AG04450 (cell line): ENCODE data around the gene ABCG1. TPM values are rescaled to one million over a fixed set of nuclear protein-coding genes. Genes with fewer than 3 reads are reported as not detected.

ENCODE experiments used
- CTCF ChIA-PET: fragments of 300-600, 350-600 bp; formaldehyde crosslinking; extraction: SDS; loops from one replicate; lab custom pipeline; 2022; ENCODE audit warnings: antibody characterized with exemption, inconsistent platforms; lab: Charles Lee
- POLR2A ChIA-PET: fragments of 350-600 bp; formaldehyde crosslinking; extraction: SDS; loops from one replicate; lab custom pipeline; 2021; ENCODE audit warnings: antibody characterized with exemption, inconsistent platforms; lab: Yijun Ruan, JAX
- DNase-seq: peaks from one replicate; pipeline ENCODE4 v3.0.0-alpha.2; 2011; ENCODE audit warnings: low read depth, low spot score
- H3K27ac ChIP-seq: one replicate; pipeline ENCODE4 v1.5.1; 2012; ENCODE audit warnings: low read depth, low read length, control low read depth
- H3K27me3 ChIP-seq: one replicate; pipeline ENCODE4 v1.6.0; 2012; ENCODE audit warnings: low read length; ENCODE audit not compliant: control insufficient read depth, insufficient read depth
- H3K4me3 ChIP-seq: 2 replicates; pipeline ENCODE4 v1.5.1; 2011; ENCODE audit warnings: mild to moderate bottlenecking, low read depth, low read length, control low read depth
- H3K9me3 ChIP-seq: 2 replicates; pipeline ENCODE4 v1.5.1; 2012; ENCODE audit warnings: low read length; ENCODE audit not compliant: control insufficient read depth, insufficient read depth
- polyA plus RNA-seq: library from polyadenylated mRNA; depleted of rRNA; stranded (reverse); fragments of >200 nt; gene quantifications from 2 replicates; pipeline ENCODE4 v1.2.3, GENCODE V29; 2011; rRNA removed
- small RNA-seq: library from RNA; depleted of rRNA; stranded (forward); fragments of <200 nt; gene quantifications from one replicate; pipeline ENCODE3, GENCODE V24; 2012; ENCODE audit warnings: low read depth; ENCODE audit not compliant: insufficient read length
- TF ChIP-seq, protein P1 (sequence below): IDR thresholded peaks from 2 replicates; pipeline ENCODE4 v1.5.1; 2011; ENCODE audit warnings: low read depth, low read length, control low read depth, inconsistent platforms

The ABCG1 gene
- polyA plus RNA-seq, 1 experiment = 0.71 TPM

DNA sequence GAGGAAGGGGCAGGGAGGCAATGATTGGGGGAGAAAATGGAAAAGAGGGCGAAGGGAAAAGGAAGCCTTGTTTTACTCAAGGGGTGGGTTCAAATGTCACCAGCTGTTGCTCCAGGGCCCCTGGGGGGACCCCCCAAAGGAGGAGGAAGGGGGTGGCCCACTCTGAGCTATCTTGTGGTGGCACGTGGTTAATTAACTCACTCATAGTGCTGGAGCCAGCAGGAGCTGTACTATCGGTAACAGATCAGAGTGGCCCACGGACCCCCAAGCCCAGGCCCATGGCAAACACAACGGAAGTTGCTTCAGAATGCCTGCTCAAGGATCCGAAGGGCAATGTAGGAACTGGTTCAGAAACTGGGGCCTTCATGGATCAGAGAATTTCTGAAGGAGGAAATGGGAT lies 124.6 kb downstream of the ABCG1 start:
- TF ChIP-seq, protein P1, sequence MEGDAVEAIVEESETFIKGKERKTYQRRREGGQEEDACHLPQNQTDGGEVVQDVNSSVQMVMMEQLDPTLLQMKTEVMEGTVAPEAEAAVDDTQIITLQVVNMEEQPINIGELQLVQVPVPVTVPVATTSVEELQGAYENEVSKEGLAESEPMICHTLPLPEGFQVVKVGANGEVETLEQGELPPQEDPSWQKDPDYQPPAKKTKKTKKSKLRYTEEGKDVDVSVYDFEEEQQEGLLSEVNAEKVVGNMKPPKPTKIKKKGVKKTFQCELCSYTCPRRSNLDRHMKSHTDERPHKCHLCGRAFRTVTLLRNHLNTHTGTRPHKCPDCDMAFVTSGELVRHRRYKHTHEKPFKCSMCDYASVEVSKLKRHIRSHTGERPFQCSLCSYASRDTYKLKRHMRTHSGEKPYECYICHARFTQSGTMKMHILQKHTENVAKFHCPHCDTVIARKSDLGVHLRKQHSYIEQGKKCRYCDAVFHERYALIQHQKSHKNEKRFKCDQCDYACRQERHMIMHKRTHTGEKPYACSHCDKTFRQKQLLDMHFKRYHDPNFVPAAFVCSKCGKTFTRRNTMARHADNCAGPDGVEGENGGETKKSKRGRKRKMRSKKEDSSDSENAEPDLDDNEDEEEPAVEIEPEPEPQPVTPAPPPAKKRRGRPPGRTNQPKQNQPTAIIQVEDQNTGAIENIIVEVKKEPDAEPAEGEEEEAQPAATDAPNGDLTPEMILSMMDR = no peak
- ChIA-PET CTCF (no interaction called here), POLR2A (no interaction called here)
- Histone ChIP-seq H3K4me3 (no peak overlapping the region), H3K27ac (no peak overlapping the region), H3K9me3 (peaks cover 5% of the 10 kb centered on the region; the same call in 1 of the 2 replicates), H3K27me3 (no peaks in the 10 kb centered on the region)
- no peak for DNase-seq

DNA sequence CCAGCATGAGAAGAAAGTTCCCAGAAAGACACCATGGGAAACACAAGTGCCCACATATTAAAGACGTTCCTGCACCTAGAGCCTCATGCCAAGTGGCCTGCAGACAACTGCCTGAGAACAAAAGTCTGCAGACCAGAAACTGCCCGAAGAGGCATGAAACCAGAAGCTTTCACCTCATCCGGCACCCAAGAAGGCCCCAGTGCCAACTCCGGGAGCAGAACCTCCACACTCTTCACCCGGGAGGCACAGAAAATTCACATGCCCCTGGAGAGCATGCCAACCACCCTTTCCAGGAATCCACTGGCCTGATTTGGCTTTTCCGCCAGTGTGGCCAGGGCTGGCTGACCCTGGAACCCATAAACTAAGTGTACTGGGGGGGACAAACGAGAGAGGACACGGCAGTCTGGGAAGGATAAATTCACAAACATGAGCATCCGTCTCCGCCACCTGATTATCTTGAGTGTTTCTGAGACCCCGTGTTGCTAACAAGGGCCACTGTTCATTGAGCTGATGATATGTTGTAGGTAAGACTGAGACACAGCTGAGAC lies 125.1 kb downstream of the ABCG1 start:
- ChIA-PET CTCF (no interaction called here), POLR2A (no interaction called here)
- TF ChIP-seq, protein P1 = no peak
- Histone ChIP-seq H3K4me3 (no peak overlapping the region), H3K27ac (no peak overlapping the region), H3K27me3 (no peaks in the 10 kb centered on the region), H3K9me3 (peaks cover 5% of the 10 kb centered on the region; the same call in 1 of the 2 replicates)
- no peak for DNase-seq

DNA sequence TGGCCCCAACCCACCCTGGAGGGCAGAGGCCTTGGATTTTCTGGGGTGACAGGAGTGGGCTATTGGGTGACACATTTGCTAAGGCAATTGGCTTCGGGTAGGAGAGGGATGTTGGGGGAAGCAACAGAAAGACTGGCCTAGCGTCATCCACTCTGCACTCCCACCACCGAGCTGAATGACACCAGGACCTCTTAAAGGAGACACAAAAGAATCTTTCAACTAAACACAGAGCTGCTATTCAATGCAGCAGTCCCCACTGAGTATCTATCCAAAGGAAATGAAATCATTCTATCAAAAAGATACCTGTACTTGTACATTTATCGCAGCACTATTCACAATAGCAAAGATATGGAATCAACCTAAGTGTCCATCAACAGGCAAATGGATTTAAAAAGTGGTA lies 125.7 kb downstream of the ABCG1 start:
- no peak for DNase-seq
- ChIA-PET POLR2A (no interaction called here), CTCF (no interaction called here)
- Histone ChIP-seq H3K27ac (no peak overlapping the region), H3K4me3 (no peak overlapping the region), H3K9me3 (peaks cover 5% of the 10 kb centered on the region; the same call in 1 of the 2 replicates), H3K27me3 (no peaks in the 10 kb centered on the region)
- TF ChIP-seq, protein P1 = no peak

DNA sequence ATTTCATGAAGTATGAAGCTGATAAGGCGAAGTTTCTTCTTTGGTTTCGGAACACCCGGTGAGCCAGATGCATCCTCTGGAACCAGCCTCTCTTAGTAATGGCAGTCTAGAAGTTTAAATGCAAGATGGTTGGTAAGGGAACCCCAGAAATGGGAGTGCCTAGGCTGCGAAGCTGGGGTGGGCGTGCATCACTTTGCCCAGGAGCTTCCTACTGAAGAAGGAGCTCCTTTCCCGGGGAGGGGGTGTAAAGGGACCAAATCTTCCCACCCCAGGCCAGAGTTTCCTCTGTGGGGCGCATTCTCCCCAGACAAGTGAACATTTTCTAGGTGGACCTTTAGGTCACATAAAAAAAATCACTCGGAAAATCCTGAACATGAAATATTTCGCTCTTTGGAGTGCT lies 127.5 kb downstream of the ABCG1 start:
- no peak for DNase-seq
- CTCF ChIA-PET = no interaction called here
- Histone ChIP-seq H3K27ac (no peak overlapping the region), H3K27me3 (no peaks in the 10 kb centered on the region), H3K9me3 (peaks cover 5% of the 10 kb centered on the region; the same call in 1 of the 2 replicates), H3K4me3 (no peak overlapping the region)
- POLR2A ChIA-PET = no interaction called here
- TF ChIP-seq, protein P1 = no peak

Small RNA genes lying within 50 kb of the gene (small RNA-seq; reads per million reads assigned to genes)
- gene RNA5SP492 = not detected

Other genes with a start within 250 kb of the ABCG1 start
- 13.4 and 14.0 TPM in 2 replicates for gene ZBTB21, start 208.8 kb upstream of the ABCG1 start, polyA plus RNA-seq
- gene UMODL1, start 147.8 kb upstream of the ABCG1 start, polyA plus RNA-seq = 0.01 and 0.09 TPM in 2 replicates
- not detected in 2 replicates for gene TFF3, start 96.3 kb downstream of the ABCG1 start, polyA plus RNA-seq
- gene TFF2, start 131.9 kb downstream of the ABCG1 start, polyA plus RNA-seq = not detected in 2 replicates
- not detected in 2 replicates for gene TFF1, start 147.4 kb downstream of the ABCG1 start, polyA plus RNA-seq
- not detected in 2 replicates for gene TMPRSS3, start 176.9 kb downstream of the ABCG1 start, polyA plus RNA-seq
- not detected in 2 replicates for gene UBASH3A, start 184.8 kb downstream of the ABCG1 start, polyA plus RNA-seq